ENCODE measurements around the gene PTGS1.
A peak's percentile ranks its signal among the peaks of the same experiment; 100 is the strongest.
"Not testable (repeated sequence)": the region's sequence is repeated elsewhere in the genome, so short reads cannot be mapped to it uniquely, and the experiment has no call there.

PTGS1 gene

GRCh38 chr9:122401896-122402295 lies 31.1 kb downstream of the PTGS1 start:
- DNase-seq: no peak

- DNase-seq: peak in 1 of 5 donors; percentile 53
Measured at GRCh38 chr9:122402403-122402871, 31.6 kb downstream of the PTGS1 start.

GRCh38 chr9:122402874-122403273 lies 32.0 kb downstream of the PTGS1 start:
- DNase-seq: no peak

- no peak for DNase-seq
Measured at GRCh38 chr9:122403381-122404000, 32.7 kb downstream of the PTGS1 start.

- DNase-seq: not testable (repeated sequence)
Measured at GRCh38 chr9:122405304-122406069, 34.7 kb downstream of the PTGS1 start.

- DNase-seq: no peak
Measured at GRCh38 chr9:122406070-122406890, 35.5 kb downstream of the PTGS1 start.

GRCh38 chr9:122414108-122414507 lies 43.3 kb downstream of the PTGS1 start:
- not testable (repeated sequence) for DNase-seq

GRCh38 chr9:122418016-122418415 lies 47.2 kb downstream of the PTGS1 start:
- no peak for DNase-seq

GRCh38 chr9:122420315-122420714 lies 49.5 kb downstream of the PTGS1 start:
- DNase-seq: no peak

- no peak for DNase-seq
Measured at GRCh38 chr9:122425087-122425486, 54.3 kb downstream of the PTGS1 start.

GRCh38 chr9:122426723-122427122 lies 55.9 kb downstream of the PTGS1 start:
- DNase-seq: no peak

- DNase-seq: no peak
Measured at GRCh38 chr9:122442568-122442967, 71.7 kb downstream of the PTGS1 start.

GRCh38 chr9:122444041-122444733 lies 73.4 kb downstream of the PTGS1 start:
- no peak for DNase-seq

Measured in T-helper 1 cell (primary cell).